GM18520 (cell line): ENCODE data around the gene FOXO4.

Source experiments
- ATAC-seq: cut with Tn5 transposase; IDR thresholded peaks from one replicate; pipeline ENCODE4 v1.9.1; 2021; ENCODE audit not compliant: unreplicated experiment

FOXO4 gene

GRCh38 chrX:71131510-71131909 lies 35.9 kb downstream of the FOXO4 start:
- ATAC-seq, result no peak

DNA sequence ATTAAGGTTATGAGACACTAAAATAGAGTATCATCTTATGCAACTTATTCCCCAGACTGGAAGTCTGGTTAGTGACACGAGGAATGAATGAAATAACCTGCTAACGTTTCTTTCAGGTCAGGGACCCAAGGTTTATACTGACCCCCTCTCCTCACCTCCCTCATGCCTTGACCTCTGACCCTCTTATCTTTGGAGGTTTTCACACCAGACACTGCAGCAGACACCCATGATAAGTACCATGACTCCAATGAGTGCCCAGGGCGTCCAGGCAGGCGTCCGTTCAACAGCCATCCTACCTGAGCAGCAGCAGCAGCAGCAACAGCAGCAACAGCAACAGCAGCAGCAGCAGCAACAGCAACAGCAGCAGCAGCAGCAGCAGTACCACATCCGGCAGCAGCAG lies 44.8 kb downstream of the FOXO4 start:
- no peak for ATAC-seq

DNA sequence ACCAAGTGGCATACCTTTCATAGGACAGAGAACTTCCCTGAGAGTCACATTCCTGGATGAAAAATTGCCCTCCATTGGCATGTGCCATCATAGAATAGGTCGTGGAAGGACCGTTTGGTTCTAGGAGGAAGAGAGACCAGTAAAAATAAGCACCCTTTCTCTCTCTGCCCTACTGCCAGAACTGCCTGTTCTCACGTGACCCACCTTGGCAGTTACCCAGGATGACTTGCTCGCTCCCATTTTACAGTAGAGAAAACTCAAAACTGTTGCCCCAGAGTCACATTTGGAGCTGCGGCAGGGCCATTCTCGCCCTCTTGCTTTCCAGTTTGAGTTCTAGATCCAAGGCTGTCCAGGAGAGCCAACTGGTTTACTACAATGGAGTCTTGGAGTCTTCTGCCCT lies 47.9 kb downstream of the FOXO4 start:
- no peak for ATAC-seq

- ATAC-seq, result no peak
These were observed 49.0 kb downstream of the FOXO4 start, which contains the start of gene NLGN3 for GRCh38 chrX:71144651-71145050. Gene NLGN3 (plus strand): TSS chrX:71144841. CDS start chrX:71147750, 2,909 bp downstream.

GRCh38 chrX:71147496-71148277 lies 52.0 kb downstream of the FOXO4 start:
- ATAC-seq, result no peak

- ATAC-seq, result no peak
These were observed 52.6 kb downstream of the FOXO4 start for GRCh38 chrX:71148278-71148663.

- no peak for ATAC-seq
These were observed 55.7 kb downstream of the FOXO4 start for GRCh38 chrX:71151366-71151765.
